ENCODE measurements around the gene KAZN.
A peak's percentile ranks its signal among the peaks of the same experiment; 100 is the strongest.

The KAZN gene

GRCh38 chr1:15045123-15045522, 446.6 kb downstream of the KAZN start:
- H3K4me3 ChIP-seq (ENCODE audit: low read length): no peak overlapping the region
- H3K9ac ChIP-seq (ENCODE audit: low read length): no peak overlapping the region
- no peaks in the 10 kb centered on the region for H3K27me3 ChIP-seq (replicated peaks; ENCODE audit: control insufficient read depth, insufficient read depth, low read length)
- no peak for DNase-seq (ENCODE audit: low read depth)
- H3K36me3 ChIP-seq (ENCODE audit: control insufficient read depth, insufficient read depth, low read length, severe bottlenecking): peaks cover 3% of the 10 kb centered on the region
- no peaks in the 10 kb centered on the region for H3K4me1 ChIP-seq (ENCODE audit: control insufficient read depth, insufficient read depth, low read length)
- H3K9me3 ChIP-seq (ENCODE audit: control insufficient read depth, low read length): no peaks in the 10 kb centered on the region

- Histone ChIP-seq H3K9me3 (ENCODE audit: control insufficient read depth, low read length) (no peaks in the 10 kb centered on the region), H3K4me1 (ENCODE audit: control insufficient read depth, insufficient read depth, low read length) (no peaks in the 10 kb centered on the region), H3K4me3 (ENCODE audit: low read length) (no peak overlapping the region), H3K27me3 (replicated peaks; ENCODE audit: control insufficient read depth, insufficient read depth, low read length) (no peaks in the 10 kb centered on the region), H3K36me3 (ENCODE audit: control insufficient read depth, insufficient read depth, low read length, severe bottlenecking) (peaks cover 3% of the 10 kb centered on the region), H3K9ac (ENCODE audit: low read length) (peak overlapping the region; percentile 77)
- peak; percentile 93 for DNase-seq (ENCODE audit: low read depth)
Observed at GRCh38 chr1:15046487-15047165, 448.1 kb downstream of the KAZN start.

- Histone ChIP-seq H3K9ac (ENCODE audit: low read length) (no peak overlapping the region), H3K4me3 (ENCODE audit: low read length) (no peak overlapping the region), H3K4me1 (ENCODE audit: control insufficient read depth, insufficient read depth, low read length) (no peaks in the 10 kb centered on the region), H3K27me3 (replicated peaks; ENCODE audit: control insufficient read depth, insufficient read depth, low read length) (no peaks in the 10 kb centered on the region), H3K36me3 (ENCODE audit: control insufficient read depth, insufficient read depth, low read length, severe bottlenecking) (peaks cover 3% of the 10 kb centered on the region), H3K9me3 (ENCODE audit: control insufficient read depth, low read length) (no peaks in the 10 kb centered on the region)
- no peak for DNase-seq (ENCODE audit: low read depth)
Observed at GRCh38 chr1:15047237-15047636, 448.8 kb downstream of the KAZN start.

- H3K27me3 ChIP-seq (replicated peaks; ENCODE audit: control insufficient read depth, insufficient read depth, low read length): no peaks in the 10 kb centered on the region
- peaks cover 12% of the 10 kb centered on the region for H3K36me3 ChIP-seq (ENCODE audit: control insufficient read depth, insufficient read depth, low read length, severe bottlenecking)
- DNase-seq (ENCODE audit: low read depth): no peak
- no peaks in the 10 kb centered on the region for H3K4me1 ChIP-seq (ENCODE audit: control insufficient read depth, insufficient read depth, low read length)
- H3K9me3 ChIP-seq (ENCODE audit: control insufficient read depth, low read length): no peaks in the 10 kb centered on the region
- H3K9ac ChIP-seq (ENCODE audit: low read length): no peak overlapping the region
- H3K4me3 ChIP-seq (ENCODE audit: low read length): no peak overlapping the region
Observed at GRCh38 chr1:15048437-15048980, 450.0 kb downstream of the KAZN start.

- DNase-seq (ENCODE audit: low read depth): no peak
- Histone ChIP-seq H3K36me3 (ENCODE audit: control insufficient read depth, insufficient read depth, low read length, severe bottlenecking) (peaks cover 13% of the 10 kb centered on the region), H3K4me3 (ENCODE audit: low read length) (no peak overlapping the region), H3K4me1 (ENCODE audit: control insufficient read depth, insufficient read depth, low read length) (no peaks in the 10 kb centered on the region), H3K9me3 (ENCODE audit: control insufficient read depth, low read length) (no peaks in the 10 kb centered on the region), H3K27me3 (replicated peaks; ENCODE audit: control insufficient read depth, insufficient read depth, low read length) (no peaks in the 10 kb centered on the region), H3K9ac (ENCODE audit: low read length) (no peak overlapping the region)
Observed at GRCh38 chr1:15049067-15049466, 450.6 kb downstream of the KAZN start.

- Histone ChIP-seq H3K9me3 (ENCODE audit: control insufficient read depth, low read length) (no peaks in the 10 kb centered on the region), H3K4me1 (ENCODE audit: control insufficient read depth, insufficient read depth, low read length) (no peaks in the 10 kb centered on the region), H3K9ac (ENCODE audit: low read length) (no peak overlapping the region), H3K36me3 (ENCODE audit: control insufficient read depth, insufficient read depth, low read length, severe bottlenecking) (peaks cover 20% of the 10 kb centered on the region), H3K4me3 (ENCODE audit: low read length) (no peak overlapping the region), H3K27me3 (replicated peaks; ENCODE audit: control insufficient read depth, insufficient read depth, low read length) (no peaks in the 10 kb centered on the region)
- DNase-seq (ENCODE audit: low read depth): no peak
Observed at GRCh38 chr1:15051882-15052528, 453.5 kb downstream of the KAZN start.

GRCh38 chr1:15053153-15053552, 454.7 kb downstream of the KAZN start:
- Histone ChIP-seq H3K9me3 (ENCODE audit: control insufficient read depth, low read length) (no peaks in the 10 kb centered on the region), H3K9ac (ENCODE audit: low read length) (no peak overlapping the region), H3K4me1 (ENCODE audit: control insufficient read depth, insufficient read depth, low read length) (no peaks in the 10 kb centered on the region), H3K4me3 (ENCODE audit: low read length) (no peak overlapping the region), H3K36me3 (ENCODE audit: control insufficient read depth, insufficient read depth, low read length, severe bottlenecking) (peaks cover 31% of the 10 kb centered on the region), H3K27me3 (replicated peaks; ENCODE audit: control insufficient read depth, insufficient read depth, low read length) (no peaks in the 10 kb centered on the region)
- DNase-seq (ENCODE audit: low read depth): no peak

GRCh38 chr1:15055736-15056415, 457.4 kb downstream of the KAZN start:
- H3K36me3 ChIP-seq (ENCODE audit: control insufficient read depth, insufficient read depth, low read length, severe bottlenecking): peaks cover 51% of the 10 kb centered on the region
- no peaks in the 10 kb centered on the region for H3K27me3 ChIP-seq (replicated peaks; ENCODE audit: control insufficient read depth, insufficient read depth, low read length)
- no peaks in the 10 kb centered on the region for H3K4me1 ChIP-seq (ENCODE audit: control insufficient read depth, insufficient read depth, low read length)
- DNase-seq (ENCODE audit: low read depth): no peak
- no peak overlapping the region for H3K4me3 ChIP-seq (ENCODE audit: low read length)
- H3K9me3 ChIP-seq (ENCODE audit: control insufficient read depth, low read length): no peaks in the 10 kb centered on the region
- H3K9ac ChIP-seq (ENCODE audit: low read length): no peak overlapping the region

- no peak overlapping the region for H3K4me3 ChIP-seq (ENCODE audit: low read length)
- no peaks in the 10 kb centered on the region for H3K9me3 ChIP-seq (ENCODE audit: control insufficient read depth, low read length)
- H3K9ac ChIP-seq (ENCODE audit: low read length): no peak overlapping the region
- H3K4me1 ChIP-seq (ENCODE audit: control insufficient read depth, insufficient read depth, low read length): no peaks in the 10 kb centered on the region
- peaks cover 58% of the 10 kb centered on the region for H3K36me3 ChIP-seq (ENCODE audit: control insufficient read depth, insufficient read depth, low read length, severe bottlenecking)
- no peaks in the 10 kb centered on the region for H3K27me3 ChIP-seq (replicated peaks; ENCODE audit: control insufficient read depth, insufficient read depth, low read length)
- peak; percentile 38 for DNase-seq (ENCODE audit: low read depth)
Observed at GRCh38 chr1:15056515-15057285, 458.2 kb downstream of the KAZN start.

GRCh38 chr1:15057834-15058233, 459.3 kb downstream of the KAZN start:
- no peak for DNase-seq (ENCODE audit: low read depth)
- no peak overlapping the region for H3K9ac ChIP-seq (ENCODE audit: low read length)
- peaks cover 68% of the 10 kb centered on the region for H3K36me3 ChIP-seq (ENCODE audit: control insufficient read depth, insufficient read depth, low read length, severe bottlenecking)
- H3K27me3 ChIP-seq (replicated peaks; ENCODE audit: control insufficient read depth, insufficient read depth, low read length): no peaks in the 10 kb centered on the region
- H3K4me3 ChIP-seq (ENCODE audit: low read length): no peak overlapping the region
- H3K4me1 ChIP-seq (ENCODE audit: control insufficient read depth, insufficient read depth, low read length): no peaks in the 10 kb centered on the region
- H3K9me3 ChIP-seq (ENCODE audit: control insufficient read depth, low read length): peaks cover 7% of the 10 kb centered on the region

GRCh38 chr1:15058261-15058660, 459.8 kb downstream of the KAZN start:
- Histone ChIP-seq H3K27me3 (replicated peaks; ENCODE audit: control insufficient read depth, insufficient read depth, low read length) (no peaks in the 10 kb centered on the region), H3K9ac (ENCODE audit: low read length) (no peak overlapping the region), H3K4me3 (ENCODE audit: low read length) (no peak overlapping the region), H3K4me1 (ENCODE audit: control insufficient read depth, insufficient read depth, low read length) (no peaks in the 10 kb centered on the region), H3K36me3 (ENCODE audit: control insufficient read depth, insufficient read depth, low read length, severe bottlenecking) (peaks cover 68% of the 10 kb centered on the region), H3K9me3 (ENCODE audit: control insufficient read depth, low read length) (peaks cover 7% of the 10 kb centered on the region)
- no peak for DNase-seq (ENCODE audit: low read depth)

Measured in adipocyte (in vitro differentiated cells).